HFFc6 (cell line): ENCODE results near the gene YBEY. TPM values are rescaled to one million over a fixed set of nuclear protein-coding genes. Genes with fewer than 3 reads are reported as not detected.

Source experiments
- DNase-seq: peaks from one replicate; pipeline ENCODE4 v3.0.0-alpha.2; 2018
- H3K27ac Mint-ChIP-seq: 2 replicates; pipeline ENCODE4 v1.8.0; 2020; ENCODE audit warnings: mild to moderate bottlenecking, mixed read lengths
- H3K27me3 Mint-ChIP-seq: 2 replicates; pipeline ENCODE4 v1.8.0; 2021; ENCODE audit warnings: mild to moderate bottlenecking, moderate library complexity, mixed read lengths; ENCODE audit not compliant: insufficient read depth
- H3K36me3 Mint-ChIP-seq: 2 replicates; pipeline ENCODE4 v1.8.0; 2021; ENCODE audit warnings: low read depth, mixed read lengths
- H3K4me1 Mint-ChIP-seq: 2 replicates; pipeline ENCODE4 v1.8.0; 2020; ENCODE audit warnings: low read depth, mixed read lengths
- H3K4me3 Mint-ChIP-seq: 2 replicates; pipeline ENCODE4 v1.8.0; 2020; ENCODE audit warnings: mild to moderate bottlenecking, moderate library complexity, mixed read lengths
- H3K9me3 Mint-ChIP-seq: 2 replicates; pipeline ENCODE4 v1.8.0; 2020; ENCODE audit warnings: mild to moderate bottlenecking, mixed read lengths
- total RNA-seq, 6 experiments: library from RNA; stranded (reverse); fragmentation: NEBNext Ultra II Directional; extraction: Animal tissue kit (Norgen Biotek cat#: 25700); gene quantifications; 2 replicates in 1 of 6; 3 replicates in 5 of 6; pipeline ENCODE4 v1.2.3, GENCODE V29; 2021
- TF ChIP-seq, protein P1 (sequence below): fragments of 200-600 bp; sonication (generic); IDR thresholded peaks from 2 replicates; pipeline ENCODE4 v1.5.0; 2021; ENCODE audit warnings: antibody characterized with exemption, mild to moderate bottlenecking

YBEY gene
- total RNA-seq, 6 experiments from 2014 or later = 12.5 to 16.0 (median 15.5) TPM

DNA sequence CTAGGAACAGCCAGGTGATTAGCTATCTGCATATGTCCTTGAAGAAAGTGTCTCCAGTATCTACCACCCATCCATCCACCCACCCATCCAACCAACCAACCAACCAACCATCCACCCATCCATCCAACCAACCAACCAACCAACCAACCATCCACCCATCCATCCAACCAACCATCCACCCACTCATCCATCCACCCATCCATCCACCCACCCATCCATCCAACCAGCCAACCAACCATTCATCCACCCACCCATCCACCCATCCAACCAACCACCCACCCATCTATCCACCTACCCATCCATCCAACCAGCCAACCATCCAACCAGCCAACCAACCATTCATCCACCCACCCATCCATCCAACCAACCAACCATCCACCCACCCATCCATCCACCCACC is 25.4 kb downstream of the YBEY start:
- H3K4me3 Mint-ChIP-seq = no peak overlapping the region
- no peaks in the 10 kb centered on the region for H3K9me3 Mint-ChIP-seq
- H3K4me1 Mint-ChIP-seq = peaks cover 9% of the 10 kb centered on the region
- no peak overlapping the region for H3K27ac Mint-ChIP-seq
- no peak for DNase-seq
- H3K27me3 Mint-ChIP-seq = no peaks in the 10 kb centered on the region; the same call in 1 of the 2 replicates
- peaks cover 11% of the 10 kb centered on the region; the same call in 1 of the 2 replicates for H3K36me3 Mint-ChIP-seq
- TF ChIP-seq, protein P1, sequence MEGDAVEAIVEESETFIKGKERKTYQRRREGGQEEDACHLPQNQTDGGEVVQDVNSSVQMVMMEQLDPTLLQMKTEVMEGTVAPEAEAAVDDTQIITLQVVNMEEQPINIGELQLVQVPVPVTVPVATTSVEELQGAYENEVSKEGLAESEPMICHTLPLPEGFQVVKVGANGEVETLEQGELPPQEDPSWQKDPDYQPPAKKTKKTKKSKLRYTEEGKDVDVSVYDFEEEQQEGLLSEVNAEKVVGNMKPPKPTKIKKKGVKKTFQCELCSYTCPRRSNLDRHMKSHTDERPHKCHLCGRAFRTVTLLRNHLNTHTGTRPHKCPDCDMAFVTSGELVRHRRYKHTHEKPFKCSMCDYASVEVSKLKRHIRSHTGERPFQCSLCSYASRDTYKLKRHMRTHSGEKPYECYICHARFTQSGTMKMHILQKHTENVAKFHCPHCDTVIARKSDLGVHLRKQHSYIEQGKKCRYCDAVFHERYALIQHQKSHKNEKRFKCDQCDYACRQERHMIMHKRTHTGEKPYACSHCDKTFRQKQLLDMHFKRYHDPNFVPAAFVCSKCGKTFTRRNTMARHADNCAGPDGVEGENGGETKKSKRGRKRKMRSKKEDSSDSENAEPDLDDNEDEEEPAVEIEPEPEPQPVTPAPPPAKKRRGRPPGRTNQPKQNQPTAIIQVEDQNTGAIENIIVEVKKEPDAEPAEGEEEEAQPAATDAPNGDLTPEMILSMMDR = no peak

DNA sequence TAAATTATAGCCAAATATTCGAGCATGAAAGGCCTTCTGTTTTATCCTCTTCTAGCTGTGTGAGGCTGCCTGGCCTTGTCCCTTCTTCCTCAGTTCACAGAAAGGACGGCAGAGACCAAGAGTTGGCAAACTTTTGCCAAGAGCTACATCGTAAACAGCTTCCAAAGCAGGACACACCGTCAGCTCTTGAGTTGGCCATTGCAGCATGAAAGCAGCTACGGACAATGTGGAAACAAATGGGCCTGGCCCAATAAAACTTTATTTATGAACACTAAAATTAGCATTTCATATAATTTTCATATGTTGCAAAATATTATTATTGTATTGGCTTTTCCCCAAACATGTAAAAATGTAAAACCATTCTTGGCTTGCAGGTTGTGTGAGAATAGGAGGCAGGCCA is 26.8 kb downstream of the YBEY start:
- Mint-ChIP-seq H3K36me3 (peaks cover 11% of the 10 kb centered on the region; the same call in 1 of the 2 replicates), H3K27ac (no peak overlapping the region), H3K4me1 (peaks cover under 1% of the 10 kb centered on the region; the same call in 1 of the 2 replicates), H3K4me3 (no peak overlapping the region), H3K27me3 (no peaks in the 10 kb centered on the region; the same call in 1 of the 2 replicates), H3K9me3 (no peaks in the 10 kb centered on the region)
- DNase-seq = no peak
- TF ChIP-seq, protein P1 = no peak

DNA sequence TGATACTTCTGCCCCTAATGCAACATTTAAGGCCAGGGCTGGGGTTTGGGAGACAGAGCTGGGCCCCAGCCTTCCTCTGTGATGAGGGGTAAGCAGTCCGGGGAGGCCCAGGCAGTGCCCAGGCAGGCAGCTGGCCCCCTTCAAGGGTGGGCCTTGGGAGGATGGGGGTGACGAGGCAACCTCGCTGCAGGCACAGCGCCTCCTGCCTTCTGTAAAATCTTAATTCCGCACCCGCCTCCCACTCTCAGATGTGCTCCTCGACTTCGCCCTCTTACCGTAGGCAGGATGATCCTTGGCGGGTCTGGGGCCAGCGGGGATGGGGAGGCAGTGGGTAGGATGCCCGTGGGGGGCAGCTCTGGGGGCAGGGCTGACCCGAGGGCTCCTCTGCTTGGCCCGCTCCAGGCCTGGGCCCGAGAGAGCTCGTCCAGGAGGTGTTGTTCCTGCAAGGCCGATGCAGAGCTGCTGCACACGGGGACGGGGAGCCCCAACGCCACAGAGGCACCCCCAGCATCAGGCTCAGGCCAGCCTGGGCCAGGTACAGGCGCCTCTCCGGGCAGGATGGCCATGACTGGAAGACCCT is 28.4 kb downstream of the YBEY start:
- Mint-ChIP-seq H3K36me3 (peaks cover 11% of the 10 kb centered on the region; the same call in 1 of the 2 replicates), H3K27ac (no peak overlapping the region), H3K9me3 (no peaks in the 10 kb centered on the region), H3K4me3 (no peak overlapping the region), H3K27me3 (no peaks in the 10 kb centered on the region; the same call in 1 of the 2 replicates), H3K4me1 (no peaks in the 10 kb centered on the region)
- no peak for DNase-seq
- TF ChIP-seq, protein P1 = peak; percentile 27; the same call in 1 of the 2 replicates

DNA sequence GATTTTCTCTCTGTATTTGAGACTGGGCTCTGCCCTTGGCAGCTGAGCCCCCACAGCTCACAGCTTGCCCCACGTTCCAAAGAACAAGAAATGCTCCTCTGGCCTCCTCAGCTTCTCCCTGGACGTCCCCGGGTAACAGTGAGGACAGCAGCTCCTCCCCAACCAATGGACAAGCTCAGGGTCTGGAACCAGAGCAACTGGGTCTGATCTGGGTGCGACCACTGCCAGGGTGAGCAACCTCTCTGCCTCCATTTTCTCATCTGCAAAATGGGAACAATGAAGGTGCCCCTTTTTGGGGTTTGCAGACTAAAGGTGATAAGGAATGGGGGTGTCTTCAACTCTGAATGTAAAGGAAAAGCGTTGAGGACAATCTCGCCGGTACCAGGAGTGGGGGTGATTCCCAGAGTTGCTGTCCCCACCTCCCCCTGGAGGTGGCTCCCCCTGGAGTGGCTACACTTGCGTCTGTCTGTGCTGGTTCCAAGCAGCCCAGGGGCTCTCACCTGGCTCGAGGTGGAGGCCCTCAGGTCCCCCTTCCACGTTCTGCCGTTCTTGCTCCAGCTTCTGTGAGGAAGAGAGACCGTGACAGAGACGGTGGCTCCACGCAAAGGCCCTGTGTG is 30.7 kb downstream of the YBEY start:
- no peaks in the 10 kb centered on the region; the same call in 1 of the 2 replicates for H3K27me3 Mint-ChIP-seq
- H3K4me3 Mint-ChIP-seq = no peak overlapping the region

DNA sequence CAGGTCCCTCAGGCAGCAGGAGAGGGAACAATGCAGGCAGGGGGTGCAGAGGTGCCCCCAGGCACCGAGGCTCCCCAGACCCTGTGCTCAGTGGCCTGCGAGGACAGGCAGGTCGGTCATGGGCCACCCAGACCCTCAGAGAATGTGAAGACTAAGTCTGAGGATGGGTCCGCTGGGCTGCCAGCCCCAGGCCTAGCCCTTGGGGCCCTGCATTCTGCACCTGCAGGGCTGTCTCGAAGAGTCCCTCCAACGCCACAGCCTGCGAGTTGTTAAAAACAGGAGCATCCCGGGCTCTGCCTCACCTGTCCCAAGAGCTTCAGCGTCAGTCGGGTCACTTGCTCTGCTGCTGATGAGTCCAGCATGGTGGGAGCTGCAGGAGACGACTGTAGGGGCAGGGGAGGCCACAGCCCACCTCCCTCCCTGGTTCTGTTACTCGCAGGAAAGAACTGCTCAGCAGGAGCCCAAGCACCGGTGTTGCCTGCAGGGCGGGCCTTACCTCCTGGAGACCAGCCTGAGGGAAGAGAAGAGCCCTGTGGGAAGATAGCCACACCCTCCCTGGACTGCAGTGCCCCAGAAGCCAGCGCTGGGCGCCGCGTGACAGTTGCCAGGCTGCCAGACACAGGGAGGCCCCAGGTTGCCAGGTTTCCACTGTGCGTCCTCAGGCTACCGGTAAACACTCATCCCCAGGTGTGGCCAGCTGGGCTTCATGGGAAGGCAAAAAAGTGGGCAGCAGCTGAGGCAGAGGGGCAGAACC is 31.7 kb downstream of the YBEY start:
- TF ChIP-seq, protein P1 = no peak
- Mint-ChIP-seq H3K9me3 (no peaks in the 10 kb centered on the region), H3K4me1 (peaks cover 27% of the 10 kb centered on the region), H3K27me3 (no peaks in the 10 kb centered on the region; the same call in 1 of the 2 replicates), H3K27ac (no peak overlapping the region), H3K36me3 (peaks cover 1% of the 10 kb centered on the region; the same call in 1 of the 2 replicates), H3K4me3 (no peak overlapping the region)
- DNase-seq = no peak

More for the DNA sequence above, 30.7 kb downstream of the YBEY start:
- DNase-seq = no peak
- peaks cover 18% of the 10 kb centered on the region for H3K4me1 Mint-ChIP-seq
- no peaks in the 10 kb centered on the region for H3K9me3 Mint-ChIP-seq
- H3K36me3 Mint-ChIP-seq = peaks cover 5% of the 10 kb centered on the region; the same call in 1 of the 2 replicates
- no peak overlapping the region for H3K27ac Mint-ChIP-seq
- TF ChIP-seq, protein P1 = no peak
